ENCODE measurements around the gene CFAP99. TPM values are rescaled to one million over a fixed set of nuclear protein-coding genes. Genes with fewer than 3 reads are reported as not detected.

Gene CFAP99
- total and polyA plus RNA-seq, 9 of the 15 experiments (the other 6 are each of a cell fraction or from before 2014, with no cell fraction given) = 0.07 to 0.18 (median 0.09) TPM; not detected in 6

- TF ChIP-seq MGA (IDR thresholded peaks at IDR 0.05) = peak; percentile 70
- TF ChIP-seq ATF7 (IDR thresholded peaks at IDR 0.05) = 0 out of 2 replicates have a peak, but pooled peaks have one; percentile 3
- peak; percentile 80 for TF ChIP-seq CHD2 (IDR thresholded peaks at IDR 0.05; ENCODE audit: low read depth, low read length)
- TF ChIP-seq ZNF395 (CRISPR knock-in tag; IDR thresholded peaks at IDR 0.05) = peak; percentile 83; the same call in 1 of the 2 replicates
- TF ChIP-seq NCOR1 (IDR thresholded peaks at IDR 0.05) = 0 out of 2 replicates have a peak, but pooled peaks have one; percentile 3
- TF ChIP-seq RBFOX2 (IDR thresholded peaks at IDR 0.05; ENCODE audit: low read depth, low read length) = 0 out of 2 replicates have a peak, but pooled peaks have one; percentile 24
Measured at GRCh38 chr4:2383220-2383631, 35.5 kb upstream of the CFAP99 start (continued).

Data from K562 (cell line).